Measurements from ENCODE around the gene RAB7B.

- no peak for TF ChIP-seq CTCF (IDR thresholded peaks at IDR 0.05)
- no peak for TF ChIP-seq POLR2A (IDR thresholded peaks at IDR 0.05)
- TF ChIP-seq POLR2AphosphoS5 (IDR thresholded peaks at IDR 0.05): no peak
Observed at GRCh38 chr1:205980237-205980870, 22.8 kb downstream of the RAB7B start.
